Measurements from ENCODE around the gene EPHA2.

EPHA2 gene

DNA sequence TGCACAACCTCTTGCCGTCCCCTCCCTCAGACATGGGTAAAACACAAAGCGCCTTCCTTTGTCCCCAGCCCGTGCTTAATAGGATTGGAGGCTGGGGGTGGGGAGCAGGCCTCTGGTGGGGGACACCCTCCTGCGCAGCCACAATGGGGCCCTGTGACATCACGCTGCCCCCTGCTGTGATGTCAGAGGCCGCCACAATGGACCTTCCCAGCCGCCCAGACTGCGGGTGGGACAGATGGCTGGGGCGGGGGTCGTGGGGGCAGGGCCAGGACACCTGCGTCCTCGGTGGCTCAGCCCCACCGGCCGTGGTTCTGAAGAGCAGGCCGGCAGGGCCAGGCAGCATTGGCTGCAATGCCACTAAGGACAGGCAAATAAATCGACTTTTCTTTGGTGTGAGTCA is 39.9 kb downstream of the EPHA2 start:
- no peak overlapping the region for H3K4me3 ChIP-seq (ENCODE audit: low read depth, low read length)

DNA sequence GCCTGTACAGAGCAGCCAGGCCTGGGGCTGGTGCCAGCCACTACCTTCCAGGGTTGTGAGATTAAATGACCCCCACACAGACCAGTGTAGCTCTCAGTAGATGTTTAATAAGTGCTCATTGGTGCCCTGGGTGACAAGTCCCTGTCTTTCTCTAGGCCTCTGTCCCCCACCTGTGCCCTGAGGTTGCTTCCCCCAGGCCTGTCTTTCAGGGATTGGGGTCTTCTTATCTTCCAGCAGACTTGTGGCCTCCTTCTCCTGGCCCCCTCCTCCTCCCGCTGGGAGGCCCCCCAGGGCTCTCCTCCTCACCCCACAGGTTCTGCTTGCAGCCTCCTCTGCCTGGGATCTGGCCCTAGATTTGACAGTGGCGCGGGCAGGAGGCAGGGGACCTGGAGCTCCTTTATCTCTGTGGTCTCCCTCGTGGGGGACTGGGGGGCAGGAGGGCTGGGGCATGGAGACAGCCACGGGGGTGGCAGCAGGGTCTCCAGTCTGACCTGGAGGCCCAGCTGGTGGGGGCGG is 40.3 kb downstream of the EPHA2 start:
- TF ChIP-seq, protein P1, sequence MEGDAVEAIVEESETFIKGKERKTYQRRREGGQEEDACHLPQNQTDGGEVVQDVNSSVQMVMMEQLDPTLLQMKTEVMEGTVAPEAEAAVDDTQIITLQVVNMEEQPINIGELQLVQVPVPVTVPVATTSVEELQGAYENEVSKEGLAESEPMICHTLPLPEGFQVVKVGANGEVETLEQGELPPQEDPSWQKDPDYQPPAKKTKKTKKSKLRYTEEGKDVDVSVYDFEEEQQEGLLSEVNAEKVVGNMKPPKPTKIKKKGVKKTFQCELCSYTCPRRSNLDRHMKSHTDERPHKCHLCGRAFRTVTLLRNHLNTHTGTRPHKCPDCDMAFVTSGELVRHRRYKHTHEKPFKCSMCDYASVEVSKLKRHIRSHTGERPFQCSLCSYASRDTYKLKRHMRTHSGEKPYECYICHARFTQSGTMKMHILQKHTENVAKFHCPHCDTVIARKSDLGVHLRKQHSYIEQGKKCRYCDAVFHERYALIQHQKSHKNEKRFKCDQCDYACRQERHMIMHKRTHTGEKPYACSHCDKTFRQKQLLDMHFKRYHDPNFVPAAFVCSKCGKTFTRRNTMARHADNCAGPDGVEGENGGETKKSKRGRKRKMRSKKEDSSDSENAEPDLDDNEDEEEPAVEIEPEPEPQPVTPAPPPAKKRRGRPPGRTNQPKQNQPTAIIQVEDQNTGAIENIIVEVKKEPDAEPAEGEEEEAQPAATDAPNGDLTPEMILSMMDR (IDR thresholded peaks at IDR 0.05; ENCODE audit: borderline replicate concordance, insufficient read depth, low read depth, low read length): no peak
- H3K4me3 ChIP-seq (ENCODE audit: low read depth, low read length): no peak overlapping the region

More for the DNA sequence above, 39.9 kb downstream of the EPHA2 start:
- TF ChIP-seq, protein P1 (IDR thresholded peaks at IDR 0.05; ENCODE audit: borderline replicate concordance, insufficient read depth, low read depth, low read length): no peak

DNA sequence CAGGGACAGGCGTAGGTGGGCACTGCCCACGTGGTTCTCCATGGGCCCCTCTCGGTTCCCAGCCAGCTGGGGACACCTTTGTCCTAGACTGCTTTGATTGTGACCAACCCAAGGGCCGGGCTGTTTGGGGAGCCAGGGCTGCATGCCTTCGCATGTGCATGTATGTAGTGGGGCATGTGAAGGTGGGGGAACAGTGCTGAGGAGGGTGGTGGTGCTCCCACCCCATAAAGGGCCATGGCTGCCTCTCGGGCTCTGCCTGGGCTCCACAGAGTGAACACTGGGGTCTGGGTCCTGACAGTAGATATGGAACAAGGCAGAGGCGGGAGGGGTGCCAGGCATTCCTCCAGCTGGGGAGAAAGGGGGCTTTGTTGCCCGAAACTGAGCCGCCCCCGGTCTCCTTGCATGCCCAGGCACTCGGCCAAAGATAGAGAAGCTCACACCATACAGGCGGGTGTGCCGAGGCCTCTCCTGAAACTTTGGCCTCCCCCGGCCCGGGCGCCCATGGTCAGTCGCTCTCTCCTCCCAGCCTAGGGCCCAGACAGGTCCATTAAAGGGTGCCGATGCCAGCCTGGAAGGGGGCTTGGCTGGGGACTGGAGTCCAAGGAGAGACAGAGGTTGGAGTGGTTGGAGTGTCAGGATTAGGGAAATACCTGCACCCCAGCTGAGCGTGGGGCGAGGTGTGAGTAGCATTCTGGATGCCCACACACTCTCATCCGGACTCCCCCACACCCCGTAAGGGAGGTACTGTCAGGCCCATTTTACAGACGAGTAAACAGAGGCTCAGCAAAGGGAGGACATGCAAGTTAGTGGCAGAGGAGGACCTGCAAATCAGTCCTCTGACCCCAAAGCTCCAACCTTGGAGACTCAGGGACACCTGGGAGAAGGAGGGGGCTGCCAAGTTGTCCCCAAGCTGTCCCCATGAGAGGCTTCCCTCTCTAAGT is 41.1 kb downstream of the EPHA2 start:
- TF ChIP-seq, protein P1 (IDR thresholded peaks at IDR 0.05; ENCODE audit: borderline replicate concordance, insufficient read depth, low read depth, low read length): no peak
- H3K4me3 ChIP-seq (ENCODE audit: low read depth, low read length): no peak overlapping the region

DNA sequence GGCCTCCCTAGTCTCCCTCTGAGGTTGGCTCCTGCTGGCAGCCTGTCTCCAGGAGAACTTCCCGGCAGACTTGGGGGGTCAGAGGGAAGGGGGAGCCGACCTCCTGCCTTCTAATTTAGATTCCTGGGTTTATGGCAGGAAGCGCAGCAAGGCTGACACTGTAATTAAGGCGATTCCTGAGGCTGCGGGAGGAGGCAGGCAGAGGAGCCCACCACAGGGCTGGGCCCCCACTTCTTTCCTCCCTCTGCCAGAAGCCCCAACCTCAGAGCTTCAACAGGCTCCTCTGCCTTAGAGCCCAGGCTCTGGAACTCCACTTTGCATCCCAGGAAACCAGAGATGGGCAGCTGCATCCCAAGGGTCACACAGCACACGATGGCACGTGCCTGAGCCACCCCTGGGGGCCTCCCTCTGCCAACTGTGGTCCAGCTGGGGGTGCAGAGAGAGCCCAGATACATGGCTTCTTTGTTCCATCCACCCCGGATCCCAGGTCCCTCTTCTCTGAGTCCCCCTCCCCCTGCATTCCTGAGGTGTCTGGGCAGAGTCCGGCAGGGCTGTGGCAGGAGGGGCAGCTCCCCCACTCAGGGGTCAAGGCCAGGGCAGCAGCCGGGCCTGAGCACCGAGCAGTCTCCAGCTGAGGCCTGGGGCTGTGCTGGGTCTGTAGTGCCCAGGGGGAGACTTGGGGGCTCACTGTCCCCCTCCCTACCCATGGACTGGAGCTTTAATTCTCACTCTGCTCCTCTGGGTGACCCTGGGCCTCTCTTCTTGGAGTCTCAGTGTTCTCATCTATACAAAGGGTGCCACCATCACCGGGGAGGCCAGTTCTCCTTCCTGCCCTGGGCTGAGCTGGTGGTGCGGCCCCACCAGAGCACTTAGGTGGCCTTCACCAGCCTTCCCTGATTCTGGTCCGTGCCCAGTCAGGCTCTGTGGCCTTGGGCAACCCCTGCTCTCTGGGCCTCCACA is 43.0 kb downstream of the EPHA2 start:
- H3K4me3 ChIP-seq (ENCODE audit: low read depth, low read length): no peak overlapping the region
- TF ChIP-seq, protein P1 (IDR thresholded peaks at IDR 0.05; ENCODE audit: borderline replicate concordance, insufficient read depth, low read depth, low read length): no peak

DNA sequence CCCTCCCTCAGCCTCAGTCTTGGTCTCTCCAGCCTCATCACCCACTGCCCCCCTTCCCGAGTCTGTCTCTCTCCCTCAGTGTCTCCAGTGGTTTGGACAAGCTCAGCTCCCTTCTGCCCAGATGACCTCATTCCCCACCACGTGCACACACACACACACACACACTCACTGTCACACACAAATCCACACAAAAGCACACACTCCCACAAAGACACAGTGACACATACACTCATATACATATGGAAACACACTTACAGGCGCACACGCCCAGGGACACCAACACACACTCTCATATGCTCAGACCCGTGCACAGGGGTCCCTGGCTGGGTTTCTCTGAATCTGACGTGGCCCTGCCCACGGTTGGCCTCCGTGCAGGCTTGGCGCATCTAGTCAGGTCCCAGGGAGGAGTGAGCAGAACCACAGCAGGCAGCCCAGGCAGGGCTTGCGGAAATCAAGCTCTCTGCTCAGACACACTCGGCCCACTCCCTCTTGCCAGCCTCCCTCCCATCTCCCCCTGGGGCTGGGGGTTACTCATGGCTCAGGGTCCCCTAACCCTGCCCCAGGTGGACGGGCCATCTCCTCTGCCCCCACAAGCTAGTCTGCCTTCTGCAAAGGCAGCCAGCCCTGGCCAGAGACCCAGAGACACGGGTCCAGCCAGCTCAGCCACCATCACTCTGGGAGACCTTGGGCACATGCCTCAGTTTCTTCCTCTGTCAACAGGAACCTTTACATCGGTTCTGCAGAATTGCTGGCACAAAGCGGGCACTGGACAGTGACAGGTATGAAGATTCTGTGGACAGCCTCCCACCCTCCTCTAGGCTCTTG is 43.9 kb downstream of the EPHA2 start:
- TF ChIP-seq, protein P1 (IDR thresholded peaks at IDR 0.05; ENCODE audit: borderline replicate concordance, insufficient read depth, low read depth, low read length): no peak
- H3K4me3 ChIP-seq (ENCODE audit: low read depth, low read length): no peak overlapping the region

DNA sequence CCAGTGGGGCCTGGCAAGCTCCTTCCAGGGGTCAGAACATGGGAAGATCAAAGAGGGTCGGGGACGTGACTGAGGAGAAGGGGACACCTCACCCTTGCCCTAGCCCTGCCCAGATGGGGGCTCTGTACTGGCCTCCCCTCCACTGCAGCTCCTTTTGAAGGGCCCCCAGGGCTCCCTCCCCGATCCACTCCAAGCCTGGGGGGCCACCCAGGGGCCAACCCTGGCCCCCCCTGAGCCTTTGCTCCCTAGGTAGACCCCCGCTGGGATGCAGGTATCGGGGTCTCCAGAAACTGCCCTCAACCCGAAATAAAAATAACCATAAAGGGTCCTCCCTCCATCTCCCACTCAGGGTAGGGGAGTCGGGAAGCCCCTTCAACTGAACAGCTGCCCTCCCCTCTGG is 45.0 kb downstream of the EPHA2 start:
- H3K4me3 ChIP-seq (ENCODE audit: low read depth, low read length): no peak overlapping the region
- TF ChIP-seq, protein P1 (IDR thresholded peaks at IDR 0.05; ENCODE audit: borderline replicate concordance, insufficient read depth, low read depth, low read length): no peak

All from GM12875 (cell line).